ENCODE results near the gene PDK1. TPM values are rescaled to one million over a fixed set of nuclear protein-coding genes. Genes with fewer than 3 reads are reported as not detected.
A peak's percentile ranks its signal among the peaks of the same experiment; 100 is the strongest.

Gene PDK1
- total RNA-seq, 1 donor from 2014 or later: 33.3 TPM

DNA sequence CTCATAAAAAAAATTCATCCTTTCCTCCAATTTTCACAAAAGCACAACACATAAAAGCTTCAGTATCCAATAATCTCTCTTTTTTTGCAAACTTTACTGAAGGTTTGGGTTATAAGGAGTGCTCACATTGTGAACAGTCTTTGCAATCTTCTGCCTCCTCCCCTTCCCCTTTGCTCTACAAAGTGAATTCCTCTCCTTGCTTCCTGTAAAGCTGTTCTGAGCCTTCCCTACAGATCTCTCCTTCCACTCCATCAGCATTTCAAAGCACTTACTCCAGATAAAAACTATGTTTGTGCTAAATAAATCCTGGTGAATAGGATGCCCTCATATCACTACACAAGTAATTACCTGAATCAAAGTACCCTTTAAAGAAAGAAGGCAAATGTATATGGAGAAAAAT lies 4.6 kb upstream of the PDK1 start:
- TF ChIP-seq, protein P1, sequence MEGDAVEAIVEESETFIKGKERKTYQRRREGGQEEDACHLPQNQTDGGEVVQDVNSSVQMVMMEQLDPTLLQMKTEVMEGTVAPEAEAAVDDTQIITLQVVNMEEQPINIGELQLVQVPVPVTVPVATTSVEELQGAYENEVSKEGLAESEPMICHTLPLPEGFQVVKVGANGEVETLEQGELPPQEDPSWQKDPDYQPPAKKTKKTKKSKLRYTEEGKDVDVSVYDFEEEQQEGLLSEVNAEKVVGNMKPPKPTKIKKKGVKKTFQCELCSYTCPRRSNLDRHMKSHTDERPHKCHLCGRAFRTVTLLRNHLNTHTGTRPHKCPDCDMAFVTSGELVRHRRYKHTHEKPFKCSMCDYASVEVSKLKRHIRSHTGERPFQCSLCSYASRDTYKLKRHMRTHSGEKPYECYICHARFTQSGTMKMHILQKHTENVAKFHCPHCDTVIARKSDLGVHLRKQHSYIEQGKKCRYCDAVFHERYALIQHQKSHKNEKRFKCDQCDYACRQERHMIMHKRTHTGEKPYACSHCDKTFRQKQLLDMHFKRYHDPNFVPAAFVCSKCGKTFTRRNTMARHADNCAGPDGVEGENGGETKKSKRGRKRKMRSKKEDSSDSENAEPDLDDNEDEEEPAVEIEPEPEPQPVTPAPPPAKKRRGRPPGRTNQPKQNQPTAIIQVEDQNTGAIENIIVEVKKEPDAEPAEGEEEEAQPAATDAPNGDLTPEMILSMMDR (conservative IDR thresholded peaks at IDR 0.05; ENCODE audit: low read depth, low read length): no peak
- no peak for DNase-seq (ENCODE audit: low read depth)
- no peak overlapping the region for H3K4me3 ChIP-seq (ENCODE audit: low read depth, low read length)

DNA sequence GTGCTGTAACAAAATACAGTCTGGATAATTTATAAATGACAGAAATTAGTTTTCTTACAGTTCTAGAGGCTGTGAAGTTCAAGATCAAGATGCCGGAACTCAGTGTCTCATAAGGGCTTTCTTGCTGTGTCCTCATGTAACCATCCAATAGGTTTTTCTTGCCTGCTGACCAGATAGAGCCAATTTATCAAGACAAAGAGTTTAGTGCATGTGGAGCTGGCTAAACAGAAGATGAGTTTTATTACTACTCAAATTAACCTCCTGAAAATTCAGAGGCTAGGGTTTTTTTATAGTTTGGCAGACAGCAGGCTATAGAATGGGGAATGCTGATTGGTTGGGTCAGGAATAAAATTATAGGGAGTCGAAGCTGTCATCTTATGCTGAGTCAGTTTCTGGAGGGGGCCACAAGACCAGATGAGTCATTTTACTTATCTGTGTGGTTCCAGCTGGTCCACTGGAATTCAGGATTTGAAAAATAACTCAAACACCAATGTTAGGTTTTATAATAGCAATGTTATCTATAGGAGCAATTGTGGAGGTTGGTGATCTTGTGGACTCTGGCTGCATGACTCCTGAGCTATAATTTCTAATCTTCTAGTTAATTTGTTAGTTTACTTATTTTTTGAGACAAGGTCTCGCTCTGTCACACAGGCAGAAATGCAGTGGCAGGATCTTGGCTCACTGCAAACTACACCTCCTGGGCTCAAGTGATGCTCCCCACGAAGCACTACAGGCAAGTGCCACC lies 3.2 kb upstream of the PDK1 start:
- TF ChIP-seq, protein P1 (conservative IDR thresholded peaks at IDR 0.05; ENCODE audit: low read depth, low read length): no peak
- no peak overlapping the region for H3K4me3 ChIP-seq (ENCODE audit: low read depth, low read length)
- DNase-seq (ENCODE audit: low read depth): peak; percentile 20

DNA sequence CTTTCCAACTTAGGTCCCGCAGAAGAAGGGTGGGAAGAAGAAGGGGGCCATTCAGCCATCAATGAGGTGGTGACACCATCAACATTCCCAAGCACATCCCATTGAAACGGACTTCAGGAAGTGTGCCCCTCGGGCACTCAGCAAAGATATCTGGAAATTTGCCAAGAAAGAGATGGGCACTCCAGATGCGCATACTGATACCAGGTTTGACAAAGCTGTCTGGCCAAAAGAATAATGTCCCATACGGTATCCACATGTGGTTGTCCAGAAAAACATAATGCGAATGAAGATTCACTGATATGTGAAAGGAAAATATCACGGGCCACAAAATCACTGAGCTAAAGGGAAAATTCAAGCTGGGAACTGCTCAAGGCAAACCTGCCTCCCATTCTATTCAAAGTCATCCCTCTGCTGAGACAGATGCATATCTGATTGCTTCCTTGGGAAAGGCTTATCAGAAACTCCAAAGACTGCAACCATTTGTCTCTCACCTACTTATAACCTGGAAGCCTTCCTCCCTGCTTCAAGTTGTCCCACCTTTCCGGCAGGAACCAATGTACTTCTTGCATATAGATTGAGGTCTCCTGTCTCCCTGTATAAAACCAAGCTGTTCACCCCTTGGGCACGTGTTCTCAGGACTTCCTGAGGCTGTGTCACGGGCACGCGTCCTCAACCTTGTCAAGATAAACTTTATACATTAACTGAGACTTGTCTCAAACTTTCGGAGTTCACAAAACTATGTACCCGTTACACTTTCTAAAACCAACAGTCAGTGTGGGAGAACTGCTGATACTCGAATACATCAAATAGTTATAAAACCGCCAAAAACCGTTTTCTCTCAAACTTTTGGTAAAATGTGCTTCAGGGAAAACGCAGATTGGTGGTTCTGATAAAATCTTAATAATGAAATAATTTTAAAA lies 1.3 kb upstream of the PDK1 start:
- TF ChIP-seq, protein P1 (conservative IDR thresholded peaks at IDR 0.05; ENCODE audit: low read depth, low read length): no peak
- no peak for DNase-seq (ENCODE audit: low read depth)
- H3K4me3 ChIP-seq (ENCODE audit: low read depth, low read length): peak overlapping the region; percentile 93

DNA sequence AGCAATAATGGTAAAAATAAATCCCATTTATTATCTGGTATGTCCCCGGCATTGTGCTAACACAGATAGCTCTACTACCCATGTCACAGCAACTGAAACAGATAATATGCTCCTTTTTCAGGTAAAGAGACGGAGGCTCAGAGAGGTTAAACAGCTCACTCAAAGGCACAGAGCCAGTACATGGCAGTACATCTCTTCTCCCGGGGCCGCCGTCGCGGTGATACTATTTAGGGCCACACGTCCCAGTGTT lies 693 bp upstream of the PDK1 start:
- no peak for DNase-seq (ENCODE audit: low read depth)
- H3K4me3 ChIP-seq (ENCODE audit: low read depth, low read length): peak overlapping the region; percentile 93
- TF ChIP-seq, protein P1 (conservative IDR thresholded peaks at IDR 0.05; ENCODE audit: low read depth, low read length): no peak

DNA sequence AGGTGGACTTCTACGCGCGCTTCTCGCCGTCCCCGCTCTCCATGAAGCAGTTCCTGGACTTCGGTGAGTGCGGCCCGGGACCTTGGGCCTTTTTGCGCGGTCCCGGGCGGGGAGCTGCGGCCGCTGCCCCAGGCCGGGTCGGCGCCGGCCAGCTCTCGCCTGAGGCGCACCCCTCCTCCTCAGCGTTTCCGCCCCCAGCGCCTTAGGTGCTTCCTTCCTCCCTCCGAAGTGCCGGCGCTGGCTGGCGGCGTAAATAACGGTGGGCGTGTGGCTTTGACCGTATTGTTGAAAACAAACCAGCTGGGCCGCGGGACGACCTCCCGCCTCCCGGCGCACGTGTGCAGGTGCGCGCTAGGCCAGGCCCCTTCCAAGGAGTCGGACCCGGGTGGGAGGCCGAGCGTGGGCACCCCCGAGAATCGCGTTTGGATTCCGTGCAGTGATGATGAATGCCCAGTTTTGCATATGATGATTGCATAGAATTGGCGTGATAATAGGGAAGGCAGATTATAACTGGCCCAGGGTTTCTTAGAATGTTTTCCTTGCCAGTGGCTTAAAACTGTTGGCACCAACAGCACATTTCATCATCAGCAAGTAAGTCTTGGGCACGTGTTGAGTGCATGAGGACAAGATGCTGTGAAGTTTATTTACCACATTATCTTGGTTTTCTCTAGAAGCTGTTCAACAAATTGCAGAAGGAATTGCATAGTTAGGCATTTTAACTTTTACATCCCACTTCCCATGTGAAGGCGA lies 569 bp downstream of the PDK1 start:
- H3K4me3 ChIP-seq (ENCODE audit: low read depth, low read length): peak overlapping the region; percentile 93
- peak; percentile 15 for DNase-seq (ENCODE audit: low read depth)
- TF ChIP-seq, protein P1 (conservative IDR thresholded peaks at IDR 0.05; ENCODE audit: low read depth, low read length): no peak

DNA sequence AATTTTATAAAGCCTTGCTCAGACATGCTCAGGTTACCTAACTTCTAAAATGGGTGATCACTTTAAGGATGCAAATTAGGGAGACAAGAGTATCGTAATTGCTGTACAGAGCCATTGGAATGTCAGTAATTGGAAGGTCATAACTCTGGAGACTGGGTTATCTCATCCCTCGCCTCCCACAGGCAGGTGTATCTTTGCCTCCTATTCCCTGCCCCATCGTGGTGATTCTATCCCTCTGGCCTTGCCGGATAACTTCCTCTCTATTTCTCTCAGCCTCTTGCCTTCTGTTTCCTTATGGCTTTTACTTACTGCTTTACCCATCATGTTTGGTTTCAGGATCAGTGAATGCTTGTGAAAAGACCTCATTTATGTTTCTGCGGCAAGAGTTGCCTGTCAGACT lies 2.5 kb downstream of the PDK1 start:
- TF ChIP-seq, protein P1 (conservative IDR thresholded peaks at IDR 0.05; ENCODE audit: low read depth, low read length): no peak
- no peak overlapping the region for H3K4me3 ChIP-seq (ENCODE audit: low read depth, low read length)
- no peak for DNase-seq (ENCODE audit: low read depth)

All from epithelial cell of proximal tubule (primary cell).